HepG2 (cell line): Measurements from ENCODE around the gene STK10. TPM values are rescaled to one million over a fixed set of nuclear protein-coding genes. Genes with fewer than 3 reads are reported as not detected.

Source experiments
- ATAC-seq: fragments of 200-7000 bp; cut with Tn5 transposase; 3 replicates; pipeline ENCODE4 v1.9.1; 2020; ENCODE audit warnings: mild to moderate bottlenecking, moderate library complexity
- BruUV-seq: library from RNA; stranded (reverse); fragments of 400-500 nt; replicated peaks from 2 replicates; lab custom pipeline; 2021; lab: Mats Ljungman, UMichigan
- CTCF ChIA-PET: fragments of 300-600 bp; formaldehyde crosslinking; extraction: SDS; loops from one replicate; lab custom pipeline; 2021; ENCODE audit warnings: low total read pairs, inconsistent platforms, low intra/inter-chr PET ratio; lab: Yijun Ruan, JAX
- POLR2A ChIA-PET: fragments of 350-600 bp; sonication (Branson Sonifier 250); formaldehyde crosslinking; loops from one replicate; lab custom pipeline; 2020; ENCODE audit warnings: antibody characterized with exemption, inconsistent platforms; lab: Yijun Ruan, JAX
- DNase-seq: peaks from one replicate; pipeline ENCODE4 v3.0.0-alpha.2; 2015; ENCODE audit warnings: low spot score
- FAIRE-seq: peaks from 3 replicates; lab custom pipeline; 2011; peaks lifted over from hg19 to GRCh38; lab: Jason Lieb, UNC
- H2AFZ ChIP-seq: one replicate; pipeline ENCODE4 v1.6.1; 2011; ENCODE audit warnings: low read length, inconsistent platforms
- H3K27ac ChIP-seq: fragments of 300-600 bp; 3 replicates; pipeline ENCODE4 v1.8.0; 2011; ENCODE audit warnings: mixed run types, mild to moderate bottlenecking, mixed read lengths, low read length, inconsistent platforms; ENCODE audit not compliant: insufficient read depth; ENCODE audit errors: extremely low read length
- H3K27me3 ChIP-seq, 2 experiments: fragments of 200-600 bp in 1 of 2; 2 replicates in 1 of 2; 3 replicates in 1 of 2; pipeline versions ENCODE4 v1.6.0 to v1.8.0; 2011; ENCODE audit warnings: low read length in 2 of 2, mild to moderate bottlenecking in 2 of 2, moderate library complexity in 2 of 2, inconsistent platforms in 1 of 2; ENCODE audit not compliant: insufficient read depth in 2 of 2, control insufficient read depth in 1 of 2
- H3K36me3 ChIP-seq, 2 experiments: fragments of 200-600 bp in 1 of 2; replicated peaks in 1 of 2; 2 replicates in 1 of 2; 3 replicates in 1 of 2; pipeline versions ENCODE4 v1.5.1 to v1.8.0; 2011; ENCODE audit warnings: low read length in 2 of 2, inconsistent platforms in 1 of 2; ENCODE audit not compliant: insufficient read depth in 2 of 2, control insufficient read depth in 1 of 2
- H3K4me1 ChIP-seq: 2 replicates; pipeline ENCODE4 v1.5.1; 2012; ENCODE audit warnings: low read length, inconsistent platforms; ENCODE audit not compliant: insufficient read depth
- H3K4me2 ChIP-seq: 2 replicates; pipeline ENCODE4 v1.6.0; 2011; ENCODE audit warnings: low read depth, low read length, inconsistent platforms
- H3K4me3 ChIP-seq, 3 experiments: fragments of 200-600 bp in 1 of 3; sonication (generic), shearing (Covaris generic) in 1 of 3; replicated peaks in 1 of 3; 2 replicates each; pipeline ENCODE4 v1.5.1; 2011 to 2016; ENCODE audit warnings: low read length in 3 of 3, inconsistent platforms in 2 of 3, low read depth in 2 of 3, mild to moderate bottlenecking in 2 of 3, control low read depth in 1 of 3, mixed read lengths in 1 of 3; ENCODE audit not compliant: insufficient read depth in 1 of 3
- H3K79me2 ChIP-seq: one replicate; pipeline ENCODE4 v1.6.1; 2011; ENCODE audit warnings: low read length, inconsistent platforms; ENCODE audit not compliant: insufficient read depth
- H3K9ac ChIP-seq: 2 replicates; pipeline ENCODE4 v1.6.0; 2011; ENCODE audit warnings: mild to moderate bottlenecking, low read depth, low read length, inconsistent platforms; ENCODE audit not compliant: insufficient read depth
- H3K9me3 ChIP-seq: 2 replicates; pipeline ENCODE4 v1.5.1; 2012; ENCODE audit warnings: mild to moderate bottlenecking, low read length
- H4K20me1 ChIP-seq: 2 replicates; pipeline ENCODE4 v1.6.0; 2011; ENCODE audit warnings: inconsistent platforms, mild to moderate bottlenecking, low read length, moderate library complexity; ENCODE audit not compliant: insufficient read depth
- DMTF1 ChIP-seq: sonication (generic); formaldehyde crosslinking; IDR thresholded peaks from 2 replicates; pipeline ENCODE4 v1.4.0; 2020; ENCODE audit warnings: mild to moderate bottlenecking, missing genetic modification reagents
- HNF1B ChIP-seq: sonication (generic); formaldehyde crosslinking; IDR thresholded peaks from 2 replicates; pipeline ENCODE4 v1.5.1; 2020; ENCODE audit warnings: mild to moderate bottlenecking, moderate library complexity, missing genetic modification reagents
- MTF1 ChIP-seq: sonication (generic); formaldehyde crosslinking; IDR thresholded peaks from 2 replicates; pipeline ENCODE4 v1.5.0; 2020; ENCODE audit warnings: missing genetic modification reagents
- PBX3 ChIP-seq: sonication (generic); formaldehyde crosslinking; IDR thresholded peaks from 2 replicates; pipeline ENCODE4 v1.8.1; 2023; ENCODE audit warnings: missing genetic modification reagents, inconsistent platforms, borderline replicate concordance
- RAD51 ChIP-seq: fragments of 450-650 bp; IDR thresholded peaks from 2 replicates; pipeline ENCODE4 v1.6.1; 2016; ENCODE audit warnings: borderline replicate concordance
- RFX5 ChIP-seq: IDR thresholded peaks from 2 replicates; pipeline ENCODE4 v1.6.1; 2011; ENCODE audit warnings: low read depth, low read length, improper control_type of control experiment
- SP5 ChIP-seq: IDR thresholded peaks from 2 replicates; pipeline ENCODE4 v1.6.1; 2016; ENCODE audit warnings: low read depth, borderline replicate concordance
- ZBTB3 ChIP-seq: sonication (generic); formaldehyde crosslinking; IDR thresholded peaks from 2 replicates; pipeline ENCODE4 v1.4.0; 2020; ENCODE audit warnings: low read depth, mild to moderate bottlenecking, moderate library complexity, missing genetic modification reagents, borderline replicate concordance
- ZKSCAN1 ChIP-seq: fragments of 150-350 bp; IDR thresholded peaks from 2 replicates; pipeline ENCODE4 v1.6.1; 2014; ENCODE audit warnings: low read length
- ZNF431 ChIP-seq: sonication (generic); formaldehyde crosslinking; IDR thresholded peaks from 2 replicates; pipeline ENCODE4 v1.9.0; 2022; ENCODE audit warnings: missing genetic modification reagents, low read depth, mild to moderate bottlenecking, borderline replicate concordance
- ZNF576 ChIP-seq: sonication (generic); formaldehyde crosslinking; IDR thresholded peaks from 2 replicates; pipeline ENCODE4 v1.4.0; 2020; ENCODE audit warnings: mild to moderate bottlenecking, missing genetic modification reagents
- ZNF644 ChIP-seq: IDR thresholded peaks from 2 replicates; pipeline ENCODE4 v1.6.1; 2016; ENCODE audit warnings: low read depth
- ZNF792 ChIP-seq: IDR thresholded peaks from 2 replicates; pipeline ENCODE4 v1.6.1; 2016
- ZNF878 ChIP-seq: sonication (generic); formaldehyde crosslinking; IDR thresholded peaks from 2 replicates; pipeline ENCODE4 v1.8.1; 2023; ENCODE audit warnings: mild to moderate bottlenecking, missing genetic modification reagents, moderate library complexity
- WGBS: methylation state at CpG from one replicate; pipeline ENCODE4 v1.1.6; 2017; ENCODE audit warnings: low lambda C conversion rate; 5-methylcytosine and 5-hydroxymethylcytosine counted together
- in situ Hi-C: cut with HindIII; loops from 2 replicates; pipeline ENCODE4 v1.10.0; 2017; ENCODE audit warnings: low pct_unique_long_range_greater_than_20kb; ENCODE audit not compliant: extremely low pct_ligation_motif_present
- intact Hi-C: fragments of 100-400 bp; cut with micrococcal nuclease; formaldehyde crosslinking; loops from one replicate; pipeline ENCODE4 v1.10.0; 2022; ENCODE audit not compliant: unreplicated experiment
- polyA plus RNA-seq, 8 experiments: library from polyadenylated mRNA; depleted of rRNA in 3 of 8; stranded (reverse) in 7 of 8; unstranded in 1 of 8; fragments of >200 nt; fragmentation: Illumina TruSeq in 4 of 8; extraction: Trizol in 4 of 8; gene quantifications; 2 replicates each; pipeline versions ENCODE4 v1.2.1 to v1.2.3, GENCODE V29; 2011 to 2016; ENCODE audit warnings: low read depth in 4 of 8, missing spikeins in 1 of 8, mixed read lengths in 1 of 8; ENCODE audit not compliant: insufficient read depth in 1 of 8
- total RNA-seq, 5 experiments: library from RNA; depleted of rRNA; stranded (reverse); fragments of >200 nt; fragmentation: Illumina TruSeq; extraction: Trizol; gene quantifications; 2 replicates each; pipeline ENCODE4 v1.2.3, GENCODE V29; 2016; ENCODE audit warnings: low read depth in 1 of 5

The STK10 gene
- total and polyA plus RNA-seq, 2 of the 13 experiments (the other 11 are each of a cell fraction or from before 2014, with no cell fraction given), result 7.0 to 7.2 TPM

- Histone ChIP-seq H4K20me1 (no peaks in the 10 kb centered on the region), H3K4me2 (no peak overlapping the region), H3K36me3 (peaks cover 2 to 6% of the 10 kb centered on the region in 2 experiments; a peak in 2 of 5 replicates), H3K27ac (no peak overlapping the region), H3K9me3 (no peaks in the 10 kb centered on the region)
- no peak for TF ChIP-seq DMTF1 (CRISPR knock-in tag)
- no peak for TF ChIP-seq HNF1B (CRISPR knock-in tag)
- TF ChIP-seq ZBTB3 (CRISPR knock-in tag), result no peak
- no peak for TF ChIP-seq PBX3
- TF ChIP-seq ZNF792 (CRISPR knock-in tag), result no peak
- no peak for TF ChIP-seq ZNF576 (CRISPR knock-in tag)
- TF ChIP-seq RAD51, result no peak
- no peak for TF ChIP-seq MTF1
- TF ChIP-seq ZNF431 (CRISPR knock-in tag), result no peak
- TF ChIP-seq ZNF878 (CRISPR knock-in tag), result no peak
- no peak for TF ChIP-seq ZKSCAN1
- no peak for TF ChIP-seq ZNF644 (CRISPR knock-in tag)
- no peak for TF ChIP-seq SP5
- no peak for TF ChIP-seq RFX5
- TF ChIP-seq, all 625 proteins: peak for 0
- in situ Hi-C loops (loop anchor here (10.0 kb wide), 1 partner anchor 183 kb away; the partner anchor contains the start of gene UBTD2), intact Hi-C loops (no loop called here)
- ChIA-PET POLR2A (no interaction called here), CTCF (no interaction called here)
- no peak for DNase-seq
- no peak overlapping the region for H3K9ac ChIP-seq
- H3K79me2 ChIP-seq, result no peaks in the 10 kb centered on the region
- H3K4me1 ChIP-seq, result peaks cover 36% of the 10 kb centered on the region
- no peaks in the 10 kb centered on the region for H3K27me3 ChIP-seq
- no peak for FAIRE-seq
- no TSS peak for BruUV-seq
- no peak for ATAC-seq
- H3K4me3 ChIP-seq, result no peak overlapping the region
- 95% methylated on average over 14 of the region's 14 CpGs for WGBS
- H2AFZ ChIP-seq, result no peak overlapping the region
Measured at GRCh38 chr5:172101547-172102217, 86.3 kb downstream of the STK10 start.
